ENCODE data around the gene DDX23.
"Not testable (repeated sequence)": the region's sequence is repeated elsewhere in the genome, so short reads cannot be mapped to it uniquely, and the experiment has no call there.

The DDX23 gene

DNA sequence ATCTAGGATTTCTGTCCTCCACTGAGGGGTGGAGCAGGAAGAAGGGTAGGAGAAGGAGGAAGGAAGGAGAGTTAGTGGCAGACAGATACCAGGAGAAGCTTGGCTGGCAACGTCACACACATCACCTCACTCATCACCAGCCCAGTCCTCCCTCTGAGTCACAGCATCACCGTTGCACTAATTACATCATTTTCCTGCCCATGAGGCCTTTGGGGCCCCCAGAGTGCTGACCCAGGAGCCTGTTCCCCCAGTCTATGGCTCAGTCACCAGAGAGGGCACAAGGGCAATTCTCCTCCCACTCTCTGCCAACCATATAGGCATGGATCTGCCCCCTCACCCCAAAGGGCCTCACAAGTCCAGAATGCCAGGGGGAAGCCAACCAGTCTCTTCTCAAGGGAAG lies 9.1 kb upstream of the DDX23 start:
- no peak for DNase-seq

DNA sequence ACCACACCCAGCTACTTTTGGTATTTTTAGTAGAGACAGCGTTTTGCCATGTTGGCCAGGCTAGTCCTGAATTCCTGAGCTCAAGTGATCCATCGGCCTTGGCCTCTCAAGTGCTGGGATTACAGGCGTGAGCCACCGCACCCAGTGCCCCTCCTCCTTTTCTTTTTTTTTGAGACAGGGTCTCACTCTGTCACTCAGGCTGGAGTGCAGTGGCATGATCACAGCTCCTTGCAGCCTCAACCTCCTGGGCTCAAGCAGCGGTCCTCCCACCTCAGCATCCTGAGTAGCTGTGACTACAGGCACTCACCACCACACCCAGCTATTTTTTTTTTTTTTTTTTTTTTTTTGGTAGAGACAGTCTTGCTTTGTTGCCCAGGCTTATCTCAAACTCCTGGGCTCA lies 8.3 kb upstream of the DDX23 start:
- not testable (repeated sequence) for DNase-seq

DNA sequence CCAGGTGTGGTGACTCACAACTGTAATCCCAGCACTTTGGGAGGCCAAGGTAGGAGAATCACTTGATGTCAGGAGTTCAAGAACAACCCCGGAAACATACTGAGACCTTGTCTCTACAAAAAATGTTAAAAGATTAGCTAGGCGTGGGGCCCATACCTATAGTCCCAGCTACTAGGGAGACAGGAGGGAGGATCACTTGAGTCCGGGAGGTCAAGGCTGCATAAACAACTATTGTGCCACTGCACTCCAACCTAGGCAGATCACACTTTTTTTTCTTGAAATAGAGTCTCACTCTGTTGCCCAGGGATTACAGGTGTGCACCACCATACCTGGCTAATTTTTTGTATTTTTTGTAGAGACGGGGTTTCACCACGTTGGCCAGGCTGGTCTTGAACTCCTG lies 7.6 kb upstream of the DDX23 start:
- no peak for DNase-seq

DNA sequence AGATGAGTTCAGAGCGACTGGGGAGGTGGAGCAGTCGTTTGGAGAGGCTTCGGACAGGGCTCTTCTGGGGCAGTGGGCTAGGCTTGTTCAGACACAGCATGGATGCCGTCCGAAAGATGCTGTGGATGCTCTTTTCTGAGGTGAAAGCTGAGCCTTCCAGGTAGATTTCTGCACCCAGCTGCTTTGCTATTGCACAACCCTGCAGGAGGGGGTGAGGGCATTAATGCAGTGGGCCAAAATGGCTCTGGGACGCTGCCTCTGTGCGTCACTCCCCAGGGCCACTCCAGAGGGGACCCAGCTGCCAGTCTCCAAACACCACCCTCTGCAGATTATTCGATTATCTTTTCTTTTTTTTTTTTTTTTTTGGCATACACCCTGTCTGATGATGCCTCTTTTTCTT lies 6.1 kb upstream of the DDX23 start:
- no peak for DNase-seq

DNA sequence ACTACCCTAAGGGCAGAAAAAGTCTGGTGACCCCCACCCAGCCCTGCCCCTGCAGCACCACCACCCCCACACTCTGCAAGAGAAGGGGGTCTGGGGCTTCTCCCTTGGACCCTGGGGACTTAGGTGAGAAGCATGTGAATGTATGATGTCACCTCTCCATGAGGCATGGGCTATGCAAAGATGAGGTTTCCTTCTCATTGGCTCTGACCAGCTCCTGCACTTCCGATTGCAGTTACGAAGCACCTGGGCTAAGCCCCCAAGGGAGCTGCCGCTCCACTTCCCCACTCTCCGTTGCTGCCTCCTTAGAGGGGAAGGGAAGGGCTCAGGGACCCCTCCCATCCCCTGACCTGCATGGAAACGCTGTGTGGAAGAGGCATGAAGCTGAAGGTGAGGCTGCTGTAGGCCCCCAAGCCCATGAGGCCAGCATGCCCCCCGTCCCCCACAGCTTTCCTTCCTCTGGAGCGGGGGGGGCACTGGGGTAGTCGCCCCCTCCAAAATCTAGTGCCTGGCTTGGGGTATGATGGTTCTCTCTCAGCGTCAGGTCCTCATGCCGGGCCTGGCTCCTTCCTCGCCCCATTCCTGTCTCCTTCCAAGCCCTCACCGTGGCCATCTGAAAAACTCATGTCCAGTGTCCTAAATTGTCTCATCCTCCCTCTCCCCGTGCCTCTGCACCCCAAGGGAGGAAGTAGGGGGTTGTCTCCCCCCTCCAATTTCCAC lies 5.5 kb upstream of the DDX23 start:
- DNase-seq: no peak

DNA sequence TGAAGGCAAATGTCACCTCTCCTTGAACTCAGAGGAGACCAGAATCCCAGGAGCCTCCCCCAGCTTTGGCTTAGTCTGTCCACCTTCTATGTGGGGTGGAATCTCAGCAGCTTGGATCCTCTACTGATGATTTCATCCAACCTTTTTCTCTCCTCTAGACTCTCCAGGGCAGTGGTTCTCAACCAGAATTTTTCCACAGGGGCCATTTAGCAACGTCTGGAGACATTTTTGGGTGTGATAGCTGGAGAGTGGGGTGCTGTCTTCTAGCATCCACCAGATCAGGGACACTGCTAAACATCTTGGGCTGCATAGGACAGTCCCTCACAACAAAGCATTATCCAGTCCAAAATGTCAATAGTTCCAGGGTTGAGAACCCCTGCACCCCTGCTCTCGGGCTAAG lies 4.4 kb upstream of the DDX23 start:
- DNase-seq: no peak

DNA sequence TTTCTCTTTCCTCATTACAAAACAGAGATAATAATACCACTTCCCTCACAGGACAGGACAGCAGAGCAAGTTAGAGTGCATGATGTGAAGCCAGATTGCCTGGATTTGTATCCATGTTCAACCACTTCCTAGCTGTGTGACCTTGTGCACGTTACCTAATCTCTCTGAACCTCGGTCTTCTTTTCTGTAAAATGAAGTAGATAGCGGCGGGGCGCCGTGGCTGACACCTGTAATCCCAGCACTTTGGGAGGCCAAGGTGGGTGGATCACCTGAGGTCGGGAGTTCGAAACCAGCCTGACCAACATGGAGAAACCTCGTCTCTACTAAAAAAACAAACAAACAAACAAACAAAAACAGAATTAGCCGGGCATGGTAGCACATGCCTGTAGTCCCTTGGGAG lies 3.0 kb upstream of the DDX23 start:
- DNase-seq: not testable (repeated sequence)

DNA sequence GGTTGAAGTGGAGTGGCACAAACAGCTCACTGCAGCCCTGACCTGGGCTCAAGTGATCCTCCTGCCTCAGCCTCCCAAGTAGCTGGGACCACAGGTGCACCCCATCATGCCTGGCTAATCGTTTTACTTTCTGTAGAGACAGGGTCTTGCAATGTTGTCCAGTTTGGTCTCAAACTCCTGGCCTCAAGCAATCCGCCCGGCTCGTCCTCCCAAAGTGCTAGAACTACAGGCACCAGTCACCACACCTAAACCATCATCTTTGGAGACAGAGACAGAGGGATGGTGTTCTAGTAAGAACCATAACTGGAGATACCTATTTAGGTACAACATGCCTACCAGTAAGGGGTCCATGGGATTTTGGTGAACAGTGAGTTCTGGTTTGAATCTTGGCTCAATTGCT lies 2.5 kb upstream of the DDX23 start:
- DNase-seq: no peak

DNA sequence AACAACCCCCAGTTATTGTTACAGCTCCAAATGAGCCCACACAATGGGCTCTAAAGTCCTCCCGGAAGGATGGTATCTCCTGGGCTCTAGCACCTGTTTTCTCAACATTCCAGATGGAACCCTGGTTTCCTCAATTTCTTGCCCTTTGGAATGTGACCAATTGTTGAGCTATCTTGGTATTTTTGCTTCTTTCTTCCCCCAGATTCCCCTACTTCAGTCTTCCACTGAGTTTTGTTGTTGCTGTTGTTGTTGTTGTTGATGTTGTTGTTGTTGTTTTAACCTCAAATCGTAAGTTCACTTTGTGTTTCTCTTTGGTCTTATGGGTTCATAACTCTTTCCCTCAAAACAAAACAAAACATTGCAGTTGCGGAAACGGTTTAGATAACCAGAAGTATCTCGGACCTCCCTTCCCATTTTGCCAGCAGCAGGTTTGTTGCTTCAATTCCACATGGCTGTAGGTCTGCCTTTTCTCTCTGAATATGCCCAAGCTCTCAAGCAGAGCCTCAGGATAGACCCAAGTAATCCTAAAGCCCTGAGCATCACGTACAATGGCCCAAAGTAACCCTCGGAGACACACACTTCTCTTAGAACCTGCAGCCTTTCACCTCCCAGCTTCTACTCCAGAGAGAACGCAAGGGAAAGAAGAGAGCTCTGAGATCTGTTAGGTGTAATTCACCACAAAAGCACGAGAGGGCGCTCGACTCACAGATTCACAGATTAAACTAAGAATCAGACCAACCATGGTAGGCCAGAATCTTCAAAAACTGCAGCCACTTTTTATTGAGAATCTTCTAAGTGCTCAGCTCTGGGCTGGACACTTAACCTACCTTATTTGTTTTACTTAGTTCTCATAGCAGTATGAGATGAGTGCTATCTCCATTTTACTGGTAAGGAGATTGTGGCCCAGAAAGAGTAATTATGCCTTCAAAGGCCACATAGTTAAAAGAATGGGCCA lies 1.0 kb upstream of the DDX23 start:
- DNase-seq: peak; percentile 62 to 78 (median 70)

DNA sequence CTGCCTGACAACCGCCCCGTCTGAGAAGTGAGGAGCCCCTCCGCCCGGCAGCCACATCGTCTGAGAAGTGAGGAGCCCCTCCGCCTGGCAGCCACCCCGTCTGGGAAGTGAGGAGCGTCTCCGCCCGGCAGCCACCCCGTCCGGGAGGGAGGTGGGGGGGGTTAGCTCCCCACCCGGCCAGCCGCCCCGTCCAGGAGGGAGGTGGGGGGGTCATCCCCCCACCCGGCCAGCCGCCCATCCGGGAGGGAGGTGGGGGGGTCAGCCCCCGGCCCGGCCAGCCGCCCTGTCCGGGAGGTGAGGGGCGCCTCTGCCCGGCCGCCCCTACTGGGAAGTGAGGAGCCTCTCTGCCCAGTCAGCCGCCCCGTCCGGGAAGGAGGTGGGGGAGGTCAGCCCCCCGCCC lies 9.9 kb downstream of the DDX23 start:
- not testable (repeated sequence) for DNase-seq

DNA sequence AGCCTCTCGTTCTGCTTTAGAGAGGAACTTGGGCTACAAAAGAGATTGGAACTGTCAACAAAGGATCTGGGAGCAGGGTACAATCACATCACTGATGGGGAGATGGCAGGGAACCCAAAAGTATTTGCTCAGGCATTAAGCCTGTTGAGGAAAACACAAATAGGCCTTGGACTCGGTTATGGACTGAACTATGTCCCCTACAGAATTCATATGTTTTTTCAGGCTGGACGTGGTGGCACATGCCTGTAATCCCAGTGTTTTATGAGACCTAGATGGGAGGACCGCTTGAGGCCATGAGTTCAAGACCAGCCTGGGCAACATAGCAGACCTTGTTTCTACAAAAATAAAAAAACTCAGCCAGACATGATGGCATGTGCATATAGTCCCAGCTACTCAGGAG lies 13.9 kb downstream of the DDX23 start:
- no peak for DNase-seq

DNA sequence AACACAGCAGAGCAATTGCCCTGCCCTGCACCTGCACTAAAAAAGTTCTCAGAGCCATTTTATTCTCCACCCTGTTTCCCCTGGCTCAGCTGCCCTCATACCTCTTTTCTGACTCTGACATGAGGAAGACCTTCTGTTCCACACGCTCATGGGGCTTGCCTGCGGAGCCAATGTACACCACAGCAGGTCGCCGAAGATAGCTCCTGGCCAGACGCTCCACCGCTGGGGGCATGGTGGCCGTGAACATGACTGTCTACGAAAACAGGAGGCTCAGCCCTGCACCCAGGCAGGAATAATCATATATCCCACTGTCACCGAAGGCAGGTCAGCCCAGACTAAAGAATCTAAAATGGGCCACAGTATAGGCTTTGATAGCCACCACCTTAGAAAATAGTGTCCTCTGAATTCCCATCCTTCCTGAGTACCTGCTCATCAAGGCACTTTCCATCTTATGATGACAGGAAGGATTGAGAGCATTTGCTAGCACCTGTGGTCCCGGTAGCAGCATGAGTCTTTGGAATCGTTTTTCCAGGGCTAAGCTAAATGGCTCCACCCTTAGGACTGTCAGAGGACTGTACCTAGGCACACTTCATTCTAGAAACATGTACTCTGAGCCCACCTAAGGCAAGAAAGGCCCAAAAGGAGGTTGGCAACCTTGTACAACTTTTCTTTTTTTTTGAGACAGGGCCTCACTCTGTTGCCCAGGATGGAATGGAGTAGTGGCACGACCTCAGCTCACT lies 19.5 kb downstream of the DDX23 start:
- DNase-seq: no peak

DNA sequence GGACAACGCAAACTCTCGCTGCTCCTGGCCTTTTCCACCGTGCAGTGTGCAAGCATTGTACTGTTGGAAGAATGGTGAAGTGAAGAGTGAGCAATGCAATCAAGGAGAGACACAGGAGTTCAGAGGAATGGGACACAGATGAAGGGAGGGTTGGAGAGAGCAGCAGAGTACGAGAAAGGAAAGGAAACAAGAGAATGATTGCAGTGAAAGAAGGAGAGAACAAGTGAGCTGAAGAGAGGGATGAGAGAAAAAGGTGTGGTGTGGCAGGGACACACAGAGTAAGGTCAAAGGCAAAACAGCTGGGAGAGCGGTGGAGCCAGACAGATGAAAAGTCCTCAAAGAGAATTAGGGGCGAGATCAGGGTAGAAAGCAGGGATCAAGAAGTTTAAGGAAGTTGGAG lies 20.7 kb downstream of the DDX23 start:
- no peak for DNase-seq

DNA sequence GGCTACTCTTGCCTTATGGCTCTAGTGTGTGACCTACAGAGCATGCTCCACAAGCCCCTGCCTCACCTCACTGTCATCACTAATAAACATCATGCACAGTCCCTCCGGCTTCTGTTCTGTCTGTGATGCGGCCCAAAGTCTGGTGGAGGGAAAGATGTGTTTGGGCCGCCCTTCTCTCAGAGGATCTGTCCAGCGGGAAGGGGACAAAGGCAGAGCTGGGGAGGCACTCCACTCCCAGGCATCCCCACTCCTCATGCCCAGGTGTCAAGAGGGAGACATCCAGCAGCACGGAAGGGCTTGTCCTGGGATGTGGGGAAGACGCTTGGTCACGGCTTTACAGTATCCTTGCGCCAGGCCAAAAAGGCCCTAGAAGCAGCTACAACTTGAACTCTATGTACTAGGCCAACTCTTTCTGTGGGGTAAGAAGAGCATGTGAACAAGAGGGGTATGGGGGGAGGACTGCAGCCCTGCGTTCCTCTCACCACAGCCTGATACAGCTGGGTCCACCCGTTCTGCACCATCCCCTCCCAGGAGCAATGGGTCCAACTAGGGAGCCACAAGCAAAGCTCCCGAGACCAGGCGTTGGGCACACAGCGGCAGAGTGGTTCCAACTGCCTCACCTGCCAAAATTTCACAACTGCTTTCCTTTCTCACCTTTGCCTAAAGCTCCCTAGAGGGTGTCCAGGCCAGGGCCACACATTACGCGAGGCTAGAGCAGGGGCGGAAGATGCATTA lies 23.0 kb downstream of the DDX23 start:
- no peak for DNase-seq

DNA sequence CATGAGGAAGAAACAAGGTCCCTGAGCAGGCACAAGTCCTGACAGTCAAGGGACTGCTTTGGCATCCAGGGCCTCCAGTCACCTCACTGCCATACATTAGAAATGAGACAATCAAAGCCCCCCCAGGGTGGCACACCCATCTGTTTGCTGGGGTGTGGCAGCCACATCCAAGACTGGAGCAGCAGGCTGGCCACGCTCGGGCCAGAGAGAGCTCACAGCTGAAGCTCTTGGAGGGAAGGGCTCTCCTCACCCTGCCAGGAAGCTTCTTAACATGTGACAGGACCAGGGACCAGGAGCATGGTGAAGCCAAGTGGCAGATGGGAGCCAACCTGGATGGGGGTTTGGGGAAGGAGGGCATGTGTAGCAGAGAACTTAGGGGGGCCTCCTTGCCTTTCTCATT lies 23.7 kb downstream of the DDX23 start:
- DNase-seq: no peak

DNA sequence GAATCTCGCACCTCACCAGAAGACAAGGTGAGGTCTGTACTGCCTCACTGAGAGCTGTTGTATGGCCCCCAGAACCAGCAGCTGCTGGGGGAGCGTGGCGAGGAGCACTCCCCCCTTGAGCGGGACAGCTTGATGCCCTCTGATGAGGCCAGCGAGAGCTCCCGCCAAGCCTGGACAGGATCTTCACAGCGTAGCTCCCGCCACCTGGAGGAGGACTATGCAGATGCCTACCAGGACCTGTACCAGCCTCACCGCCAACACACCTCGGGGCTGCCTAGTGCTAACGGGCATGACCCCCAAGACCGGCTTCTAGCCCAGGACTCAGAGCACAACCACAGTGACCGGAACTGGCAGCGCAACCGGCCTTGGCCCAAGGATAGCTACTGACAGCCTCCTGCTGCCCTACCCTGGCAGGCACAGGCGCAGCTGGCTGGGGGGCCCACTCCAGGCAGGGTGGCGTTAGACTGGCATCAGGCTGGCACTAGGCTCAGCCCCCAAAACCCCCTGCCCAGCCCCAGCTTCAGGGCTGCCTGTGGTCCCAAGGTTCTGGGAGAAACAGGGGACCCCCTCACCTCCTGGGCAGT lies 24.4 kb downstream of the DDX23 start:
- DNase-seq: no peak

DNA sequence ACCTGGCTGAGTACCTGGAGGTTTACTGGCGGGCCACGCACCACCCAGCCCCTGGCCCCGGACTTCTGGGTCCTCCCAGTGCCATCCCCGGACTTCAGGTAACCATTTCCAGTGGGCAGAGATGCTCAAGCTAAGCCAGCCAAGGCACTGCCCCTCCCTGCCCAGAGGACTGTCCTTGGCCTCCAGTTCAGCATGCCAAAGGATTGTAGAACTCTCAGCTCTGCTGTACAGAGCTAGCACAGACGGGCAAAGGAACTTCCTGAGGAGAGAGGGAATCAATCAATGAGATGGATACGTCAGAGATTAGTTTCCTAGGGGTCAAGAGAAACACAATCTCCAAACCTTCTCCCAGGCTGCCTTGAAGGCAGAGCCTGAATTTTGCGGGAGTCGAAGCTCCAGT lies 24.9 kb downstream of the DDX23 start:
- no peak for DNase-seq

DNA sequence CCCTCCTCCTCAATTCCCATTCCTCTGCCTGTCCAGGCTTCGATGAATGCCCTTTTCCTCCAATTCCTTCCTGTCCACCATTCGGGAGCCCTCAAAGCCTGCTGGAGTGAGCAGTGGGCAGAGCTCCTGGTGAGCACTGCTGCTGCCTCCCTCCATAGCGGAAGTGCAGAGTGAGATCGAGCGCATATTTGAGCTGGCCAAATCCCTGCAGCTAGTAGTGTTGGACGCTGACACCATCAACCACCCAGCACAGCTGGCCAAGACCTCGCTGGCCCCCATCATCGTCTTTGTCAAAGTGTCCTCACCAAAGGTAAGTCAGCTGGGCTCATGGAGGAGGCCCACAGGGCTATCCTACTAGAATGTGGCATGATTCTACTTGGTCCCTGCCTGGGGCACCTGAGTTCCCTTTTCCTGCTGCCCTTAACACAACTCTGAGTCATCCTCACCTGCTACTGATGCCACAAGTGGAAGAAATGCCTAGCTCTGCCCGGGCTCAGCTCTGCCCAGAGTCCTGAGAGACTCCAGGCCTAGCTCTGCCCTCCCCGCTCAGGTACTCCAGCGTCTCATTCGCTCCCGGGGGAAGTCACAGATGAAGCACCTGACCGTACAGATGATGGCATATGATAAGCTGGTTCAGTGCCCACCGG lies 25.6 kb downstream of the DDX23 start:
- DNase-seq: no peak

DNA sequence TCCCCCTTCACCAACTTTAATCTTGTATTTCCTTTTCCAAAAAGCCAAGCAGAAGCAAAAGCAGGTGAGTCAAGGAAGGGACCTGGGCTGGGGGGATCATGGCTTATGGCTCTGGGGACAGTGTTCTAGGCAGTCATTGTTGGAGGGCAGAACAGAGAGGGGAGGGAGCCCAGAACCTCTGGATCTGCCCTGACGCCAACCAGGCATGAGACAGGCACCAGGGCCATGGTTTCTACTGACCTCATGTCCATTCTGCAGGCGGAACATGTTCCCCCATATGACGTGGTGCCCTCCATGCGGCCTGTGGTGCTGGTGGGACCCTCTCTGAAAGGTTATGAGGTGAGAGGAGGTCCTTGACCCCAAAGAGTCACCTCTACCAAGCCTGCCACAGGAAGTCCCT lies 27.1 kb downstream of the DDX23 start:
- no peak for DNase-seq

DNA sequence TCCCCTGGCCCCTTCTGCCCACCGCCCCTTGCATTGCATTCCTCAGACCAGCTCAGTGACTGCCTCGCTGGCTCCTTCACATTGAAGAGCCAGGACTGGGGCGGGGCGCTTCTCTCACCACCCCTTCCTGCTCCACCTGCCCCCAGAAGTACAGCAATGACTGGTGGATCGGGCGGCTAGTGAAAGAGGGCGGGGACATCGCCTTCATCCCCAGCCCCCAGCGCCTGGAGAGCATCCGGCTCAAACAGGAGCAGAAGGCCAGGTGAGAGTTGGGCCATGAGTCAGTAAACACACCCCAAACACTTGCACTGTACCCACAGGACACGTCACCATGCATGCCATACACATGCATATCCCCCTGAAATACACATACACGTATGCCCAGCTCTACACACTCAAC lies 27.9 kb downstream of the DDX23 start:
- DNase-seq: no peak

DNA sequence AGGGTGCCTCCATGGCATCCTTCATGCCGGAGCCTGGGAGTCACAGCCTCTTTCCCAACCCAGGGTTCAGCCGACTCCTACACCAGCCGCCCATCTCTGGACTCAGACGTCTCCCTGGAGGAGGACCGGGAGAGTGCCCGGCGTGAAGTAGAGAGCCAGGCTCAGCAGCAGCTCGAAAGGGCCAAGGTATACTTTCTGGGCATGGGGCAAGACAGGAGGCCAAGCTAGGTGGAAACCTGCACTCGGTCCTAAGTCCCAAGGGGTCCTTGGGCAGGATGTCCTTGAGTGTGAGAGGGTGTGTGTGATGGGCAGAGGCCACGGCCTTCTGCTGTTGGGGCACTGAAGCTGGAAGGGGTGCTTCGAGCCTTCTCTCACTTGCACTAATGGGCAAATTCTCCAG lies 28.7 kb downstream of the DDX23 start:
- DNase-seq: no peak

DNA sequence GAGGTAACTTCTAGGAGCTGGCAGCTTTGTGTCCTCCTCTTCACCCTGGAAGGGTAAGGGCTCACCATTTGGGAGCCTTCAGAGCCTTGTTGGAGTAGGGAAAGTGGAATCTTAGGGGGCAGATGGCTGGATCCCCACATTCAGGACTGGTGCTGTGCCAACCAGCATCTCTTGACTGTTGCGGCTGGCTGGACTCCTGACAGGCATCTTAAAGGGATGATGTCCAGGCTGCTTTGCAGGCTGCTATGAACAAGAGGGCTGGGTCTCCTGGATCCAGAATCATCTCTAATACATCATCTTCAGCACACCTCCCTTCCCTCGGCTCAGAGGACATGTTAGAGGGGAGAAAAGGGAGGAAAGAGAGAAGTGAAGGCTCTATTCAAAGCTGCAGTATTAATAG lies 29.3 kb downstream of the DDX23 start:
- no peak for DNase-seq

Measured in activated naive CD4-positive, alpha-beta T cell (primary cell).